HFFc6 (cell line): Measurements from ENCODE around the gene MED22. TPM values are rescaled to one million over a fixed set of nuclear protein-coding genes. Genes with fewer than 3 reads are reported as not detected.

Experiments used
- DNase-seq: peaks from one replicate; pipeline ENCODE4 v3.0.0-alpha.2; 2018
- H3K27ac Mint-ChIP-seq: 2 replicates; pipeline ENCODE4 v1.8.0; 2020; ENCODE audit warnings: mild to moderate bottlenecking, mixed read lengths
- H3K27me3 Mint-ChIP-seq: 2 replicates; pipeline ENCODE4 v1.8.0; 2021; ENCODE audit warnings: mild to moderate bottlenecking, moderate library complexity, mixed read lengths; ENCODE audit not compliant: insufficient read depth
- H3K36me3 Mint-ChIP-seq: 2 replicates; pipeline ENCODE4 v1.8.0; 2021; ENCODE audit warnings: low read depth, mixed read lengths
- H3K4me1 Mint-ChIP-seq: 2 replicates; pipeline ENCODE4 v1.8.0; 2020; ENCODE audit warnings: low read depth, mixed read lengths
- H3K4me3 Mint-ChIP-seq: 2 replicates; pipeline ENCODE4 v1.8.0; 2020; ENCODE audit warnings: mild to moderate bottlenecking, moderate library complexity, mixed read lengths
- H3K9me3 Mint-ChIP-seq: 2 replicates; pipeline ENCODE4 v1.8.0; 2020; ENCODE audit warnings: mild to moderate bottlenecking, mixed read lengths
- total RNA-seq, 6 experiments: library from RNA; stranded (reverse); fragmentation: NEBNext Ultra II Directional; extraction: Animal tissue kit (Norgen Biotek cat#: 25700); gene quantifications; 2 replicates in 1 of 6; 3 replicates in 5 of 6; pipeline ENCODE4 v1.2.3, GENCODE V29; 2021
- TF ChIP-seq, protein P1 (sequence below): fragments of 200-600 bp; sonication (generic); IDR thresholded peaks from 2 replicates; pipeline ENCODE4 v1.5.0; 2021; ENCODE audit warnings: antibody characterized with exemption, mild to moderate bottlenecking

The MED22 gene
- total RNA-seq, 6 experiments from 2014 or later: 17.9 to 22.3 (median 20.8) TPM

DNA sequence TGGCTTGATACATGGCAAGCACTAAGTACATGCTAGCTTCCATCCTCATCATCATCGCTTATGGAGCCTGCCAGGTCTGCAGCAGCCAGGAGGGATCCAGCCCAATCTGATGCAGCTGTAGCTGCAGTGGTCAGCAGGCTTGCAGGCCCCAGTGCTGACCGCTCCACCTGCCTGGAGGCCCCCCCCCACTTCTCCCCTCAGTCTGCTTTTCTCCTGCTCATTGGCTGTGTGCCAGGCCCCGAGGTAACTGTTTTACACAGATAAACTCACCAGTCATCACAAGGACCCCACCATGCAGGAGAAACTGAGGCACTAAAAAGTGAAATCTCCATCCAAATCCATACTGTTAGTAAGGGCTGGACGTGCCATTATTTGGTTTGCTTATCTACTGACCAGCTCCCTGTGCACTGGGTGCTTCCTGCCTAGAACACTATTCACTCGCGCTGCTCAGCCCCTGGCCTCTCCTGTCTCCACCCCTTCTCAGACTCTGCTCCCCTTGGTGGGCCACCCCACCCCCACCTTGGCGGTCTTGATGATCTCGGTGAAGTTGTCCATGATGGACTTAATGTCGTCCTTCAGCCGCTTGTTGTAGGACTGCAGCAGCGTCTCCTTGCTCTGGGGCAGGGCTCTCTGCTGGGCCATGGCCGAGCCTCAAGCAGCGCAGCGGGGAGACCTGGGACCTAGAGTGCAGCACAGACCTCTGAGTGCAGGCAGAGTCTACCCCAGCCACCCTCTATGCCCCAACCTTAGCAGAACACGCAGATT, 1.7 kb downstream of the MED22 start:
- peaks cover 8% of the 10 kb centered on the region; the same call in 1 of the 2 replicates for H3K9me3 Mint-ChIP-seq
- H3K4me3 Mint-ChIP-seq: peak overlapping the region; percentile 99
- TF ChIP-seq, protein P1, sequence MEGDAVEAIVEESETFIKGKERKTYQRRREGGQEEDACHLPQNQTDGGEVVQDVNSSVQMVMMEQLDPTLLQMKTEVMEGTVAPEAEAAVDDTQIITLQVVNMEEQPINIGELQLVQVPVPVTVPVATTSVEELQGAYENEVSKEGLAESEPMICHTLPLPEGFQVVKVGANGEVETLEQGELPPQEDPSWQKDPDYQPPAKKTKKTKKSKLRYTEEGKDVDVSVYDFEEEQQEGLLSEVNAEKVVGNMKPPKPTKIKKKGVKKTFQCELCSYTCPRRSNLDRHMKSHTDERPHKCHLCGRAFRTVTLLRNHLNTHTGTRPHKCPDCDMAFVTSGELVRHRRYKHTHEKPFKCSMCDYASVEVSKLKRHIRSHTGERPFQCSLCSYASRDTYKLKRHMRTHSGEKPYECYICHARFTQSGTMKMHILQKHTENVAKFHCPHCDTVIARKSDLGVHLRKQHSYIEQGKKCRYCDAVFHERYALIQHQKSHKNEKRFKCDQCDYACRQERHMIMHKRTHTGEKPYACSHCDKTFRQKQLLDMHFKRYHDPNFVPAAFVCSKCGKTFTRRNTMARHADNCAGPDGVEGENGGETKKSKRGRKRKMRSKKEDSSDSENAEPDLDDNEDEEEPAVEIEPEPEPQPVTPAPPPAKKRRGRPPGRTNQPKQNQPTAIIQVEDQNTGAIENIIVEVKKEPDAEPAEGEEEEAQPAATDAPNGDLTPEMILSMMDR: no peak
- no peak for DNase-seq
- peaks cover 14% of the 10 kb centered on the region for H3K27me3 Mint-ChIP-seq
- peak overlapping the region; percentile 83 for H3K27ac Mint-ChIP-seq
- H3K4me1 Mint-ChIP-seq: peaks cover 28% of the 10 kb centered on the region
- peaks cover 33% of the 10 kb centered on the region for H3K36me3 Mint-ChIP-seq

DNA sequence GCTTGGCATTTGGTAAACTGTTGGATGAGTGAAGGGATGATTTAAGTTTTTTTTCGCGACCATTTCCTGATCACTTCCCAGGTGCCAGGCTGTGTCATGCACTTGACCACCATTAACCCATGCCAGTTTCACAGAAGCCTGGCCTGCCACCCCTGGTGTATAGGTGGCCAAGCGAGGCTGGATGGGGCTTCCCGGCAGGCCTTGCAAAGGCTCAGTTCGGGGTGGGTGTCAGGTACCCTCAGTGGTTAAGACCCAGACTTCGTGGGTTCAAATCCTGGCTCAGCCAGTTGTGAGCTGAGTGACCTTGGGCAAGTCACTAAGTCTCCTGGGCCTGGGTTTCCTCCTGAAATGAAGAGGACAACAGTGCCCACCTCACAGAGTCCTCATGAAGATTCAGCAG, 2.3 kb downstream of the MED22 start:
- peaks cover 14% of the 10 kb centered on the region for H3K27me3 Mint-ChIP-seq
- H3K9me3 Mint-ChIP-seq: peaks cover 8% of the 10 kb centered on the region; the same call in 1 of the 2 replicates
- no peak overlapping the region for H3K4me3 Mint-ChIP-seq
- peaks cover 28% of the 10 kb centered on the region for H3K4me1 Mint-ChIP-seq
- TF ChIP-seq, protein P1: no peak
- H3K36me3 Mint-ChIP-seq: peaks cover 26% of the 10 kb centered on the region
- H3K27ac Mint-ChIP-seq: no peak overlapping the region
- no peak for DNase-seq

DNA sequence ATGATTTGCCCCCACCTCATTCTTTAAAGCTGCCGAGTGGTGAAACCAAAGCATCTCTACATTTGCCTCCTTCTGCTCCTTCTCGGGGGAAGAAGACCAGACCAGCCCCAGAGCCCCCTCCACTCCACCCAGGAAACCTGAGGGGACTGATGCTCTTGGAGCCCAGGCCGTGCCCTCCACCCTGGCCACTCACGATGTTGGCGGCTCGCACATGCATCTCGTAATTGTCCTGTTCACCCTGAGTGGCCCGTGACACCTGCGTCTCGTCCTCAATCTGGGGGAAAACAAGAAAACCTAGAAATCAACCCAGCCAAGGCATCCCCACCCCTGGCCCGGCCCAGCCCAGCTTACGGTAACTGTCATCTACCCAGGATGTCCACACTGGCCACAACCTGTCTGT, 3.0 kb downstream of the MED22 start:
- no peak overlapping the region for H3K4me3 Mint-ChIP-seq
- H3K36me3 Mint-ChIP-seq: peaks cover 20% of the 10 kb centered on the region
- H3K27ac Mint-ChIP-seq: no peak overlapping the region
- H3K4me1 Mint-ChIP-seq: peaks cover 22% of the 10 kb centered on the region
- DNase-seq: no peak
- H3K27me3 Mint-ChIP-seq: peaks cover 11% of the 10 kb centered on the region
- TF ChIP-seq, protein P1: no peak
- peaks cover 8% of the 10 kb centered on the region; the same call in 1 of the 2 replicates for H3K9me3 Mint-ChIP-seq

DNA sequence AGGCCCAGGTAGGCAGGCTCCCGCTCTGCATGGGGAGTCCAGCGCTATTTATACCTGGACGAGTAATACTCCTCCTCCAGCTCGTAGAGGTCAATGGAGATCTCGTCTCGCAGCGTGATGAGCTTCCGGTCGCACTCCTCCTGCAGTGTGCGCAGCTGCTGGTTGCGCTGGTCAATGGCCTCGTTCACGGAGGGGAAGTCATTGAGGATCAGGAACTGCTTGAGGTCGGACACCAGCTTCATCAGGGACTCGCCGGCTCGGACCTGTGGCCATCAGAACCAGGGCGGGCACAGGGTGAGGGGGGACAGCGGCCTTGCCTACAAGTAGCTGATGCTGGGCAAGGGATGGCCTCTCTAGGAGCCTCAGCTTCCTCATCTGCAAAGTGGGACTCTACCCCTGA, 3.9 kb downstream of the MED22 start:
- peaks cover 18% of the 10 kb centered on the region for H3K36me3 Mint-ChIP-seq
- DNase-seq: no peak
- TF ChIP-seq, protein P1: no peak

DNA sequence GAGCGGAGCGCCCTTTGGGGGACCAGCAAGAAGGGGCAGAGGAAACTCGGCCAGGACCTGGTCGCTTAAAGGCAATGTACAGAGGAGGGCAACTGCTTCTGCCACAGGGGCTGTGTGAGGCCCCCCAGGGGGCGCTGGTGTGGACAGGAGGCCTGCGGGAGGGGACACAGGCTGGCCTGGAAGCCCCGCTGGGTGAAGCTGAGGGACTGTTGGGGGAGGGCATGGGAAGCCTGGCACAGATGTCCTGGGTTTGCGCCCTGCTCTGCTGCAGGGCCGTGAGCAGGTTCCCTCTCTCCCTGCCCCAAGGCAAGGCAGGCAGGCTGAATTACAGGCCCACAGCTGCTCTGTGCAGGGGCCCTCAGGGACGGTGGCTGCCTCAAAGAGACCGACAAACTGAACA, 5.4 kb downstream of the MED22 start:
- Mint-ChIP-seq H3K9me3 (no peaks in the 10 kb centered on the region), H3K4me3 (no peak overlapping the region), H3K36me3 (peaks cover 11% of the 10 kb centered on the region), H3K4me1 (peaks cover 11% of the 10 kb centered on the region), H3K27ac (no peak overlapping the region), H3K27me3 (no peaks in the 10 kb centered on the region)
- DNase-seq: no peak
- TF ChIP-seq, protein P1: peak; percentile 43; the same call in 1 of the 2 replicates

More for the DNA sequence above, 3.9 kb downstream of the MED22 start:
- peaks cover 5% of the 10 kb centered on the region; the same call in 1 of the 2 replicates for H3K9me3 Mint-ChIP-seq
- H3K4me3 Mint-ChIP-seq: no peak overlapping the region
- peaks cover 6% of the 10 kb centered on the region for H3K27me3 Mint-ChIP-seq
- peaks cover 13% of the 10 kb centered on the region for H3K4me1 Mint-ChIP-seq
- H3K27ac Mint-ChIP-seq: no peak overlapping the region
